Mesodermal cell (in vitro differentiated cells): ENCODE data around the gene IMMP2L.
"Not testable (repeated sequence)": the region's sequence is repeated elsewhere in the genome, so short reads cannot be mapped to it uniquely, and the experiment has no call there.

Experiments
- H3K27ac ChIP-seq: 2 replicates; pipeline ENCODE4 v1.7.0; 2013; ENCODE audit warnings: mild to moderate bottlenecking, low read depth, low read length, moderate library complexity; ENCODE audit not compliant: severe bottlenecking
- H3K36me3 ChIP-seq: 2 replicates; pipeline ENCODE4 v1.7.1; 2013; ENCODE audit warnings: mild to moderate bottlenecking, low read length, moderate library complexity; ENCODE audit not compliant: control insufficient read depth, insufficient read depth
- H3K4me1 ChIP-seq: one replicate; pipeline ENCODE4 v1.7.1; 2013; ENCODE audit warnings: mild to moderate bottlenecking, low read length; ENCODE audit not compliant: insufficient read depth, control insufficient read depth, poor library complexity, severe bottlenecking
- H3K4me3 ChIP-seq: 2 replicates; pipeline ENCODE4 v1.7.0; 2013; ENCODE audit warnings: low read length, control low read depth, mild to moderate bottlenecking; ENCODE audit not compliant: insufficient read depth, poor library complexity, severe bottlenecking; ENCODE audit errors: extremely low read depth
- H3K9me3 ChIP-seq: 2 replicates; pipeline ENCODE4 v1.7.1; 2013; ENCODE audit warnings: mild to moderate bottlenecking, low read length, moderate library complexity; ENCODE audit not compliant: control insufficient read depth
- WGBS, 2 experiments: methylation state at CpG; one replicate each; pipeline ENCODE4 v1.1.5; 2013; ENCODE audit warnings: missing lambda C conversion rate in 2 of 2; ENCODE audit not compliant: insufficient coverage in 2 of 2; 5-methylcytosine and 5-hydroxymethylcytosine counted together

Gene IMMP2L

DNA sequence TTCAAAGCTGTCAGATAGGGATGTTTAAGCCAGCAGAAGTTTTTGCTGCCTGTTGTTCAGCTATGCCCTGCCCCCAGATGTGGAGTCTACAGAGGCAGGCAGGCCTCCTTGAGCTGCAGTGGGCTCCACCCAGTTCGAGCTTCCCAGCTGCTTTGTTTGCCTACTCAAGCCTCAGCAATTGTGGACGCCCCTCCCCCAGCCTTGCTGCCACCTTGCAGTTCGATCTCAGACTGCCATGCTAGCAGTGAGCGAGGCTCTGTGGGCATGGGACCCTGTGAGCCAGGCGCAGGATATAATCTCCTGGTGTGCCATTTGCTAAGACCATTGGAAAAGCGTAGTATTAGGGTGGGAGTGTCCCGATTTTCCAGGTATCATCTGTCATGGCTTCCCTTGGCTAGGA is 901.7 kb downstream of the IMMP2L start:
- H3K4me3 ChIP-seq, H3K9me3 ChIP-seq, H3K36me3 ChIP-seq, H3K27ac ChIP-seq, H3K4me1 ChIP-seq: not testable (repeated sequence)
- 78 to 85% methylated on average over 4 to 5 of the region's 7 CpGs for WGBS, 2 experiments

DNA sequence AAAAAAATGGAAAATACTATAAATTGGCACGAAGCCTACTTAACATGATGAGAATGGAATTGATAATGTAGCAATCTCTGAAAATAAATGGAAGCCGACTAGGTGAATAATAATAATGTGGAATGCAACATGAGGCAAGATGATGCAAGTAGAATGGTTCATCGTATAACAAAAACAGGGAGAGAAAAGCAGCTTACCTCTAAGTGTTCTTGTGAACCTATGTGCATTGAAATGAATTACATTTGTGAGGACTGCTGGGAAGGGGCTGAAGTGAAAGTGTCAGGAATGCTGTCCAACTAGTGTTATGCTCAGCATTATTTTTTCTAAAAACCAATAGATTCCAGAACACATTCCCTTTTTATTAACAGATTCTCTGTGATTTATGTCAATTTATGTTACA is 912.0 kb downstream of the IMMP2L start:
- 82 to 91% methylated on average over 3 of the region's 3 CpGs for WGBS, 2 experiments
- Histone ChIP-seq H3K9me3 (no peaks in the 10 kb centered on the region), H3K4me1 (no peaks in the 10 kb centered on the region), H3K4me3 (no peak overlapping the region), H3K27ac (no peak overlapping the region), H3K36me3 (no peaks in the 10 kb centered on the region)

DNA sequence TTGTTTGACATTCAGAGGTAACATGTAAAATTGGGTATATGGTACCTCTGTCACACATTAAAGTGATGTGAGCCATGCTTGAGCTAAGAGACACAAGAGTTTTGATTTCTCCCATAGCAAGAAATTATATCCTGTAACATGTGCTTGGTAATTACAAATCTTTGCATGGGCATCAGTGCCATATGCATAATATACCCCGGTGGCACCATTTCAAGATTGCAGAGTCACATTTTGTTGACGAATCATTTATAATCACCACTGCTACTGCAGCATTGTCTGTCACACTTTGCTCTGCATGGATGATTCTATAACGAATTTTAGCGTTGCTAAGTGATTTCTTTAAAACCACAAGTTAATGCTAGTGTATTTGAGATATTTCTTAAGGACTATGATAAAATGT is 915.0 kb downstream of the IMMP2L start:
- Histone ChIP-seq H3K27ac (no peak overlapping the region), H3K36me3 (no peaks in the 10 kb centered on the region), H3K4me3 (no peak overlapping the region), H3K9me3 (no peaks in the 10 kb centered on the region), H3K4me1 (no peaks in the 10 kb centered on the region)
- 89 to 100% methylated on average over 2 to 4 of the region's 4 CpGs for WGBS, 2 experiments

DNA sequence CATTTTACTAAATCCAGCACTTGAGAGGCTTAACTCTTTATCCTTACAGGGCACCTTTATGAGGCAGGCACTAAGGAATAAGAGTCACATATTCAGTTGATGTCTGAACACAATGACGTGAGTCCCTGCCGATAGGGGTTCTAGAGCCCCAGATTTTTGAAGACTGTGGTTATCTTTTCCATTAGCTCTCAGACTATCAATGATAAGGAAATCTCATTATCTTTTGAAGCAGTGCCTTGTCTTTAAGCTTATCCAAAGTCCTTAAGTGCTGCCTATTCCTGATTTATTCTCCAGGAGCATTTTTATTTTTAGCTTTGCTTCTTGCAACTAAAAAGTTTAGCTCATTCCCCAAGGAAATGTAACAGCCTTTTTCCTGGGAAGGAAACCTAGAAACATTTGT is 915.5 kb downstream of the IMMP2L start:
- H3K27ac ChIP-seq = no peak overlapping the region
- H3K36me3 ChIP-seq = no peaks in the 10 kb centered on the region
- H3K4me3 ChIP-seq = no peak overlapping the region
- no peaks in the 10 kb centered on the region for H3K9me3 ChIP-seq
- no peaks in the 10 kb centered on the region for H3K4me1 ChIP-seq
- WGBS, 2 experiments = 75 to 93% methylated on average over 2 of the region's 2 CpGs

DNA sequence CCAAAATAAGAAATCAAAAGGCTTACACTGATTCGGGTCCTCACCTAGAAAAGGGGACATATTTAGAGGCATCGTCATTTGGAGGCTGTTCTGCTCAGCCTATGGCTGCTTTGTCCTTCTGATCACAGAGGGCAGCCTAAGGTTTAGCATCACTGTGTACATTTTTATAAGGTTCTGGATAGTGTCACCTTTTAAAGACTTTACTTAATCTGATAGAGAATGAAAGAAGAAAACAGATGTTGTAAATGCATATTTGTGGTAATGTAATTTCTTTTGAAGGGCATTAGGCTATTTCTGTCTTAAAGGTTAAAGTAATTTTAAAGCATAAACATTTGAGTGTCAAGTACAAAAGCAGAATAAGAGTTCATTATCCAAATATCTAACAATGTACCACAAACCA is 916.7 kb downstream of the IMMP2L start:
- Histone ChIP-seq H3K9me3 (no peaks in the 10 kb centered on the region), H3K36me3 (no peaks in the 10 kb centered on the region), H3K27ac (no peak overlapping the region), H3K4me3 (no peak overlapping the region), H3K4me1 (no peaks in the 10 kb centered on the region)
- 75 to 83% methylated on average over 2 of the region's 2 CpGs for whole genome bisulfite sequencing, 2 experiments

DNA sequence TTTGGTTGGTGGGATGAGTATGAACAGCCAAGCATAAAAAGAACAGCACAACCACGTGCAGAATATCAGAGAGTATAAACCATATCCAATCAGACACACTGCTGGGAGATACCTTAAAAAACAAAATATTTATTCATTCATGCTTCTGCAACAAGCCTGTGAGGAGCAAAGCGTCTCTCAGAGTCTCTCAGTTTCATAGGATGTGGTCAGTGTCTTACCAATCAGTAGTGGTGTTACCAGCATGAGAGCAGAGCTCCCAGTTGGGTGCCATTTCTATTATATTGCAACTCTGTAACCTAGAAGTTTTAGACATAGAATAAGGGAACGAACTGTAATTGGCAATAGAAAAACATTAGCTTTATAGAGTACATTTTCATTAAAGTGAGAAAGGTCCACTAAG is 917.2 kb downstream of the IMMP2L start:
- Histone ChIP-seq H3K27ac (no peak overlapping the region), H3K4me3 (no peak overlapping the region), H3K36me3 (no peaks in the 10 kb centered on the region), H3K9me3 (no peaks in the 10 kb centered on the region), H3K4me1 (no peaks in the 10 kb centered on the region)
- WGBS, 2 experiments = no CpG with 5 or more reads among the region's 3 CpGs

DNA sequence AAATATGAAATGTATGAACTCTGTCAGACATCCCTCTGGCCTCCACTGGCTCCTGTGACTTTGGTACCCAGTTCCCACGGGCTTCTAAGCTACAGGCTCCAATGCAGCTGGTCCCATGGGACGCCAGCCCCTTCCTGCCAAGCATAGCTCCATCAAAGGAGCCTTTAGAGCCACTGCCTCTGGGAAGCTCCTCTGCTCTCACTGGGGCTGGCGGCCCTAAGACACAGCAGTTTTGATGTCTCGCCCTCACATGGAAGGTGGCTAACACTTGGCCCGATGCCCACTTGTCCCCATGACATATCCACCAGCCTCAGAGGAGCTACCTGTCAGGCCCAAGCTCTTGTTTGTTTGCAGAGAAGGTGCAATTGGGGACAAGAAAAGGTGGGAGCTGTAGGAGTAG is 925.0 kb downstream of the IMMP2L start:
- Histone ChIP-seq H3K9me3 (no peaks in the 10 kb centered on the region), H3K4me3 (no peak overlapping the region), H3K27ac (no peak overlapping the region), H3K36me3 (no peaks in the 10 kb centered on the region), H3K4me1 (no peaks in the 10 kb centered on the region)
- 89 to 93% methylated on average over 3 to 4 of the region's 5 CpGs for WGBS, 2 experiments

DNA sequence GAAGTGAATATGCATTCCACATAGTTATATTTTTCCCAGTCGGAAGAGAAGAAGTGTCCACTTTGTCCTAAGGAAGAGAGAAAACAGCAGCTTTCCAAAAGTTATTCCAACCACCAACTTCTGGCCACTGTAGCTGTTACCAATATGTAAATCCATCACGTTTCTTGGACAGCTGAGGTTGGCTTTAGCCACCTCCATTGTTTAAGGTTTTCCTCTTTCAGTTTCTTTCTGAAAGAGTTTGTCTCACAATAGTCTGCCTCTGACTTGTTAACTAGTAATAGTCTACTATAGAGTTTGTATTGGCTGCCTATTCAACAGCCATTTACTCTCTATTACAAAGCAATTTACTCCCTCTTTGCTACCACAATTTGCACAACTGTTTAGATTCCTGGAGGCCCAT is 929.0 kb downstream of the IMMP2L start:
- no peaks in the 10 kb centered on the region for H3K4me1 ChIP-seq
- H3K36me3 ChIP-seq = no peaks in the 10 kb centered on the region
- H3K9me3 ChIP-seq = no peaks in the 10 kb centered on the region
- no peak overlapping the region for H3K4me3 ChIP-seq
- WGBS, 2 experiments = 40% methylated on average over 1 of the region's 2 CpGs; no CpG with 5 or more reads in 1 of the 2 experiments
- no peak overlapping the region for H3K27ac ChIP-seq

DNA sequence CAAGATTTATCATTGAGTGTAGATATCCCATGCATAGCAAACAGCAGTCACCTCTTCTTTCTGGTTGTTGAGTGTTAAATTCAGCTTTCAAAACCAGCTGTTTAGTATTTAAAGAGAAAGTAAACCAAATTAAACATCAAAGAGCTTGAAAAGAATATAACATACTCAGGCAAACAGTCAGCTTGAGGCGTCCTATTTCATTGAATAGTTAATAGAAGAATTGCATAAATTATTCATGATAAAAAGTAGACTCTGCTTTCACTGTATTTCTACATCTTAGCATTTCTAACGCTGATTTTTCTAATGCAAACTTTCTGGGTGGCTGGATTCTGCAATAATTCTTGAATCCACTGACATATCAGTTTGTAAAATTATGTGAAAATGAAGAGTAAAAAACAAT is 935.9 kb downstream of the IMMP2L start:
- no CpG with 5 or more reads among the region's 2 CpGs for WGBS, 2 experiments

DNA sequence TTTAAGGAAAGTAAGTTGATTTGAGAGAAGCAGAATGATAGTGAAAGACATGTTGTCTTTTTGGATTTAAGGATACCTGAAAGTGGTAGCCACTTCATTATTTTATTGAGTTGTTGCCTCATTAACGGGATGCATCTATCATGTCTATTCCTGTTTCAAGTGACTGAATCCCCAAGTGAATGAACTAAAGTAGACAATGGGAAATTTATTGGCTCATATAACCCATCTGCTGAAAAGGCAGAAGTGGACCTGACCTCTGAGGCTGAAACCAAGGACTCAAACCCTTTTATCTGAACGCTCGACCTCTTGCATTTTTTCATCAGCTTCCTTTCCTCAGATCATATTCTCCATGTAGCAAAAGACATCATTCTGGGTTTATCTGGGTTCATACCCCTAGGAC is 937.0 kb downstream of the IMMP2L start:
- WGBS, 2 experiments = 92 to 100% methylated on average over 1 to 2 of the region's 3 CpGs
- Histone ChIP-seq H3K27ac (no peak overlapping the region), H3K36me3 (no peaks in the 10 kb centered on the region), H3K9me3 (no peaks in the 10 kb centered on the region), H3K4me1 (no peaks in the 10 kb centered on the region), H3K4me3 (no peak overlapping the region)

More for the DNA sequence above, 935.9 kb downstream of the IMMP2L start:
- no peaks in the 10 kb centered on the region for H3K4me1 ChIP-seq
- no peaks in the 10 kb centered on the region for H3K36me3 ChIP-seq
- no peak overlapping the region for H3K27ac ChIP-seq
- no peak overlapping the region for H3K4me3 ChIP-seq
- no peaks in the 10 kb centered on the region for H3K9me3 ChIP-seq

DNA sequence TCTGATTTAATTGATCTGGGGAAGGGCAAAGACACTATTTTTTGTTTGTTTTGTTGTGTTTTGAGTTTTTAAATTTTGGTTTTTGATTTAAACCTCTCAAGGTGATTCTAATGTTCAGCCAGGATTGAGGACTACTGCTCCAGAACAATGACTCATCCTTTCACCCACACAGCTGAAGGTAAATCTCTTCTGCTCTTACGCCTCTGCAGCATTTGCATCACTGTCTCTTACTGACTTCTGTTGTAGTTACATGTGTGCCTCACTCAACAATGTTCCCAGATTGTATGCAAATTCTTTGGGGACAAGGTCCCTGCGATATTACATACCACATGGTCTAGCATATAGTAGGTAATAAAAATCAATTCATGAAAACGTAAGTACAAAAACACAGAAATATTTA is 938.9 kb downstream of the IMMP2L start:
- WGBS, 2 experiments = 100% methylated on average over 1 of the region's 3 CpGs; no CpG with 5 or more reads in 1 of the 2 experiments
- Histone ChIP-seq H3K4me3 (no peak overlapping the region), H3K27ac (no peak overlapping the region), H3K9me3 (no peaks in the 10 kb centered on the region), H3K4me1 (no peaks in the 10 kb centered on the region), H3K36me3 (no peaks in the 10 kb centered on the region)
